CD4-positive, alpha-beta memory T cell (primary cell): ENCODE results near the gene LRFN2. TPM values are rescaled to one million over a fixed set of nuclear protein-coding genes. Genes with fewer than 3 reads are reported as not detected.

Experiments
- CTCF ChIA-PET: fragments of 350-600 bp; sonication (Branson Sonifier 250); formaldehyde crosslinking; loops from one replicate; lab custom pipeline; 2021; ENCODE audit warnings: inconsistent platforms; ENCODE audit not compliant: partially characterized antibody; lab: Charles Lee
- POLR2A ChIA-PET: fragments of 350-600 bp; sonication (Branson Sonifier 250); formaldehyde crosslinking; loops from one replicate; lab custom pipeline; 2021; ENCODE audit not compliant: partially characterized antibody; lab: Charles Lee
- DNase-seq, 5 donors: peaks; one replicate each; pipeline versions ENCODE4 v3.0.0 to v3.0.0-alpha.2; 2020 to 2022; ENCODE audit warnings: mixed read lengths in 1 of 5
- H3K27ac ChIP-seq: one replicate; pipeline ENCODE4 v1.7.0; 2013; ENCODE audit warnings: low read depth, low read length
- H3K27me3 ChIP-seq: 2 replicates; pipeline ENCODE4 v1.7.0; 2013; ENCODE audit warnings: mild to moderate bottlenecking, low read length, moderate library complexity; ENCODE audit not compliant: insufficient read depth
- H3K36me3 ChIP-seq: 2 replicates; pipeline ENCODE4 v1.7.0; 2013; ENCODE audit warnings: mild to moderate bottlenecking, low read length, moderate library complexity; ENCODE audit not compliant: insufficient read depth
- H3K4me1 ChIP-seq: 2 replicates; pipeline ENCODE4 v1.7.0; 2013; ENCODE audit warnings: mild to moderate bottlenecking, low read length, moderate library complexity; ENCODE audit not compliant: insufficient read depth
- H3K4me3 ChIP-seq, 2 donors: one replicate each; pipeline ENCODE4 v1.7.0; 2013; ENCODE audit warnings: low read length in 2 of 2, mild to moderate bottlenecking in 1 of 2
- H3K9me3 ChIP-seq, 2 donors: one replicate each; pipeline ENCODE4 v1.7.0; 2013; ENCODE audit warnings: low read length in 2 of 2, control low read depth in 1 of 2; ENCODE audit not compliant: control insufficient read depth in 1 of 2
- H3K27ac Mint-ChIP-seq, 7 donors: one replicate each; pipeline ENCODE4 v1.8.0; 2020 to 2021; ENCODE audit warnings: mixed read lengths in 7 of 7, mild to moderate bottlenecking in 6 of 7, inconsistent platforms in 3 of 7, moderate library complexity in 3 of 7
- H3K27me3 Mint-ChIP-seq, 2 donors: one replicate each; pipeline ENCODE4 v1.8.0; 2020 to 2021; ENCODE audit warnings: mixed read lengths in 2 of 2
- H3K36me3 Mint-ChIP-seq, 2 donors: one replicate each; pipeline ENCODE4 v1.8.0; 2020 to 2021; ENCODE audit warnings: mixed read lengths in 2 of 2, inconsistent platforms in 1 of 2, mild to moderate bottlenecking in 1 of 2
- H3K4me1 Mint-ChIP-seq, 4 donors: one replicate each; pipeline ENCODE4 v1.8.0; 2020 to 2021; ENCODE audit warnings: mixed read lengths in 4 of 4, mild to moderate bottlenecking in 1 of 4
- H3K4me3 Mint-ChIP-seq, 8 donors: one replicate each; pipeline ENCODE4 v1.8.0; 2020 to 2021; ENCODE audit warnings: mixed read lengths in 8 of 8, mild to moderate bottlenecking in 7 of 8, moderate library complexity in 6 of 8, inconsistent platforms in 3 of 8
- H3K9me3 Mint-ChIP-seq, 8 donors: one replicate each; pipeline ENCODE4 v1.8.0; 2020 to 2021; ENCODE audit warnings: mixed read lengths in 8 of 8, mild to moderate bottlenecking in 5 of 8, inconsistent platforms in 3 of 8, moderate library complexity in 1 of 8
- intact Hi-C: fragments of 100-400 bp; cut with micrococcal nuclease; formaldehyde crosslinking; loops from one replicate; pipeline ENCODE4 v1.15.1; 2023
- polyA plus RNA-seq, 2 donors: library from polyadenylated mRNA; unstranded; fragments of 300-500 nt; fragmentation: Illumina TruSeq; gene quantifications; one replicate each; pipeline ENCODE4 v1.2.3, GENCODE V29; 2021
- total RNA-seq, 2 experiments: library from RNA; stranded (reverse); gene quantifications; one replicate each; pipeline ENCODE4 v1.2.3, GENCODE V29; 2021

Gene LRFN2
- total and polyA plus RNA-seq, 4 experiments from 2014 or later: 0.17 TPM; not detected in 3

DNA sequence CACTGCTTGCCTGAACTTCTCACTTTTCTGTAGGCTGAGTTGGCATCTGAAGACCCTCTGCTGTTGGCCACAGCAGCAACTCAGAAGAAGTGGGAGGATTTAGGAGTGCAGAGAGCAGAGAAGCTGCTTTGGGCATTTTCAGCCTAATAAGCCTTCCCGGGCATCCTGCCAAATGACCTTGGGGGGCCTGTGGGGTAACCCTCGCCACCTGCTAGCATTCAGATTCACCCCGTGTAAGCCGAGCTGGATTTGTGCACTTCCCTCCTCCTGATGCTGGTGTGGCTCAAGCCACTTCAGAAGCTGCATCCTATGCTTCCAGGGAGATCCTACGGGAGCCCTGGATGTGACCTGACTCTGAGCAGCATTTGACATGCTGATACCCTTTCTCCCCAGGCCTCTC is 114.8 kb downstream of the LRFN2 start:
- Mint-ChIP-seq H3K4me3 (no peak overlapping the region), H3K27me3 (peaks cover 1 to 4% of the 10 kb centered on the region in 2 donors), H3K9me3 (no peaks in the 10 kb centered on the region), H3K4me1 (no peaks in the 10 kb centered on the region), H3K27ac (no peak overlapping the region), H3K36me3 (no peaks in the 10 kb centered on the region)
- intact Hi-C loops: no loop called here
- CTCF ChIA-PET: interaction anchor here (1.3 kb wide), 1 partner anchor 8 kb away, joined by 3 read pairs; no protein-coding TSS in a partner anchor
- DNase-seq: no peak
- Histone ChIP-seq H3K4me3 (no peak overlapping the region), H3K27ac (no peak overlapping the region), H3K27me3 (no peaks in the 10 kb centered on the region), H3K9me3 (no peaks in the 10 kb centered on the region), H3K36me3 (no peaks in the 10 kb centered on the region), H3K4me1 (peaks cover 3% of the 10 kb centered on the region)
- POLR2A ChIA-PET: no interaction called here

DNA sequence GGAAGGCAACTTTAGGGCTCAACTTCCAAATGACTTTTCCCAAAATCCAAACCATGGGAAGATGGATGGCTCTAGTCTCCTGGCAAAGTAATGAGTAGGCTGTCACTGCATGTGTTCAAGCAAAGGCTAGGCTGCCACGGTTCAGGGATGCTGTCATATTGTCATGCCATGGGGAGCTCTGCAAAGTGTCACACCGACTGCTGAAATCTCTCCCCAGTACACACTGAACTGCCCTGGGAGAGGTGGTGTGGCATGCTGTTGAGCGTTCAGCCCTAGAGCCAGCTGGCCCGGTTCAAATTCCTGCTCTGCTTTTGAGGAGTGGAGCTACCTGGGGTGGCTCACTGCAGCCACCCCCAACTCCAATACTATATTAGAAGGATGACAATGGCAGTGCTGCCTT is 115.9 kb downstream of the LRFN2 start:
- POLR2A ChIA-PET: no interaction called here
- CTCF ChIA-PET: interaction anchor here (1.3 kb wide), 1 partner anchor 9 kb away, joined by 3 read pairs; no protein-coding TSS in a partner anchor
- Mint-ChIP-seq H3K27me3 (peaks cover 1 to 2% of the 10 kb centered on the region in 2 donors), H3K4me3 (no peak overlapping the region), H3K27ac (no peak overlapping the region), H3K4me1 (no peaks in the 10 kb centered on the region), H3K9me3 (no peaks in the 10 kb centered on the region), H3K36me3 (no peaks in the 10 kb centered on the region)
- no peaks in the 10 kb centered on the region for H3K36me3 ChIP-seq
- H3K4me3 ChIP-seq: no peak overlapping the region
- intact Hi-C loops: no loop called here
- no peaks in the 10 kb centered on the region for H3K27me3 ChIP-seq
- H3K9me3 ChIP-seq: no peaks in the 10 kb centered on the region
- no peaks in the 10 kb centered on the region for H3K4me1 ChIP-seq
- no peak for DNase-seq
- no peak overlapping the region for H3K27ac ChIP-seq

DNA sequence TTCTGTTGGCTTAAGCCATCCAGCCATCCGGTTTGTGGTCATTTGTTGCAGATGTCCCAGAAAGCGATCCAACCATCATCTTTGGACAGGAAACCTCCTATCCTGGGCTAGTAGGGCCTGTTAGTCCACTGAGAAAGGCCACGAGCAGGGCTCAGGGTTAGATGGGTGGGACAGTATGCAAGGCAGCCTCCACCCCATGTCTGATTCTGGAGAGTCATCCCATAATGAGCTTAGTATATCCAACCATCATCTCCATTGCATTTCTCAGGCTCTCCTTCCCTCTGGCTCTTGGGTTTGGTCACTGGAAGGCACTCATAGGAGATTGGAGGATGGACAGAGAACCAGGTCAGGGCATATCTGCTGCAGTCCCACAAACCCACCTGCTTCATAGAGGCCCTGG is 117.8 kb downstream of the LRFN2 start:
- no peak overlapping the region for H3K27ac ChIP-seq
- Mint-ChIP-seq H3K27ac (no peak overlapping the region), H3K4me1 (no peaks in the 10 kb centered on the region), H3K27me3 (peaks cover 1 to 2% of the 10 kb centered on the region in 2 donors), H3K9me3 (no peaks in the 10 kb centered on the region), H3K36me3 (no peaks in the 10 kb centered on the region), H3K4me3 (no peak overlapping the region)
- H3K4me3 ChIP-seq: no peak overlapping the region
- no peaks in the 10 kb centered on the region for H3K4me1 ChIP-seq
- H3K27me3 ChIP-seq: no peaks in the 10 kb centered on the region
- DNase-seq: no peak
- H3K9me3 ChIP-seq: no peaks in the 10 kb centered on the region
- POLR2A ChIA-PET: no interaction called here
- H3K36me3 ChIP-seq: no peaks in the 10 kb centered on the region
- CTCF ChIA-PET: no interaction called here
- intact Hi-C loops: no loop called here

DNA sequence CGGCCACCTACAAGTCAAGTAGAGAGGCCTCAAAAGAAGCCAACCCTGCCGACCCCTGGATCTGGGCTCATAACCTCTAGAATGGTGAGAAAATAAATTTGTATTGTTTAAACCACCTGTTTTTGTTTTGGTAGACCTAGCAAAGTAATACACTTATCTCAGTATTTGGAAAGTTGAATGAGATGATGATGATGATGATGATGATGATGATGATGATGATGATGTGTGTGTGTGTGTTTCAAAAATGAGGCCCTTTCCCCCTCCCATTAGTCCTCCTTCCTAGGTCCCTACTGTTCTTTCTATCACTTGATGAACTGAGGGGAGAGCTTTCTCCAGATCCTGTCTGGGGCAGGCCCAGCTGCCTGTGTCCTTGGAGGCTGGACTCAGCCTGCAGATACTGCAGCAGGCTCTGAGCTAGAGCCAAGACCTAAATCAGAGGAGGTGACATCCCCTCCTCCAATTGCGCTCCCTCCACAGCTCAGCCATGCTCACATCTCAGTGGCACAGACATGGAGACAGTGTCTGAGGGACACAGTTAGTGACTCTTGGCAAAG is 120.1 kb downstream of the LRFN2 start:
- Histone ChIP-seq H3K27ac (no peak overlapping the region), H3K4me3 (no peak overlapping the region), H3K9me3 (no peaks in the 10 kb centered on the region), H3K27me3 (no peaks in the 10 kb centered on the region), H3K36me3 (no peaks in the 10 kb centered on the region), H3K4me1 (no peaks in the 10 kb centered on the region)
- Mint-ChIP-seq H3K27ac (no peak overlapping the region), H3K4me3 (no peak overlapping the region), H3K9me3 (no peaks in the 10 kb centered on the region), H3K4me1 (peaks cover 0 to 2% (median 0%) of the 10 kb centered on the region in 4 donors), H3K27me3 (peaks cover 0 to 1% of the 10 kb centered on the region in 2 donors), H3K36me3 (no peaks in the 10 kb centered on the region)
- intact Hi-C loops: no loop called here
- no peak for DNase-seq
- ChIA-PET POLR2A (no interaction called here), CTCF (no interaction called here)

DNA sequence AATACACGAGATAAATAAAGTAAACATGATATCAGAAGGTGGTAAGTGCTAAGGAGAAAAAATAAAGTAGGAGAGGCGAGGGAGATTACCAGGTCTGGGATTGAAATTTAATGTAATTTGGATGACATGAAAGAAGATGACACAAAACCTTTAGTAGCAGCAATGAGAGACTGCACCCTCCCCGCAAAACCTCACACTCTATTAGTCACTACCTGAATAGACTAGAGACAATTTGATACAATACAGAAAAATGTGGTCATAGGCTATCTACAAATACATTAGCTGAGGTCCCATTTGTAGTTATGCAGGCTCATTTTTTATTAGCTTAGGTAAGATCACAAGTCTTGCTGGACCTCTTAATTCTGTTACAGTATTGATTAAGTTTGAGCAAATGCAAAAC is 125.5 kb downstream of the LRFN2 start:
- no peak for DNase-seq
- no peak overlapping the region for H3K4me3 Mint-ChIP-seq
- Histone ChIP-seq H3K27me3 (no peaks in the 10 kb centered on the region), H3K4me1 (no peaks in the 10 kb centered on the region), H3K4me3 (no peak overlapping the region), H3K36me3 (no peaks in the 10 kb centered on the region), H3K9me3 (no peaks in the 10 kb centered on the region), H3K27ac (no peak overlapping the region)
- H3K27ac Mint-ChIP-seq: no peak overlapping the region
- H3K9me3 Mint-ChIP-seq: no peaks in the 10 kb centered on the region
- peaks cover 0 to 2% (median 0%) of the 10 kb centered on the region in 4 donors for H3K4me1 Mint-ChIP-seq
- intact Hi-C loops: no loop called here
- no peaks in the 10 kb centered on the region for H3K36me3 Mint-ChIP-seq
- POLR2A ChIA-PET: no interaction called here
- peaks cover 0 to 2% of the 10 kb centered on the region in 2 donors for H3K27me3 Mint-ChIP-seq
- CTCF ChIA-PET: no interaction called here

DNA sequence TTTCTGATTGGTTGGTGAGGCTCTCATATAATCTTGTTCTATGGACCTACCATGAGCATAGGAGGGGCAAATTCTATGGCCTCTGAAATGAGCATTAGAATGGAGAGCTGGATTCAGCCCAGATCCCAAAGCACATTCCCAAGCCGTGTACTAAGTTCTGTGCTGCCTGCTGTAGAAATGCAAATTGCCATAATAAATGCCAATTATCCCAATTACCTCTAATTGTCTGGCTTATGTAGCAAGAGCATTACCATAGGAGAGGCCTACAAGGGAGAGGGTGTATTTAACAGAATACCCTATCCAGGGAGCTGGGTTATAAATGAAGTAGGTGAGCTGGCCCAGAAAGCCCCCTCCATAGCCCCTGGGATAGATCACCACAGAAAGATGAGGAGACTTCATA is 126.8 kb downstream of the LRFN2 start:
- Mint-ChIP-seq H3K4me1 (peaks cover 0 to 2% (median 0%) of the 10 kb centered on the region in 4 donors), H3K9me3 (no peaks in the 10 kb centered on the region), H3K4me3 (no peak overlapping the region), H3K27ac (no peak overlapping the region), H3K36me3 (no peaks in the 10 kb centered on the region), H3K27me3 (peaks cover 0 to 2% of the 10 kb centered on the region in 2 donors)
- H3K27ac ChIP-seq: no peak overlapping the region
- H3K4me1 ChIP-seq: no peaks in the 10 kb centered on the region
- intact Hi-C loops: no loop called here
- DNase-seq: no peak
- ChIA-PET CTCF (no interaction called here), POLR2A (no interaction called here)
- H3K36me3 ChIP-seq: no peaks in the 10 kb centered on the region
- H3K4me3 ChIP-seq: no peak overlapping the region
- no peaks in the 10 kb centered on the region for H3K9me3 ChIP-seq
- no peaks in the 10 kb centered on the region for H3K27me3 ChIP-seq

DNA sequence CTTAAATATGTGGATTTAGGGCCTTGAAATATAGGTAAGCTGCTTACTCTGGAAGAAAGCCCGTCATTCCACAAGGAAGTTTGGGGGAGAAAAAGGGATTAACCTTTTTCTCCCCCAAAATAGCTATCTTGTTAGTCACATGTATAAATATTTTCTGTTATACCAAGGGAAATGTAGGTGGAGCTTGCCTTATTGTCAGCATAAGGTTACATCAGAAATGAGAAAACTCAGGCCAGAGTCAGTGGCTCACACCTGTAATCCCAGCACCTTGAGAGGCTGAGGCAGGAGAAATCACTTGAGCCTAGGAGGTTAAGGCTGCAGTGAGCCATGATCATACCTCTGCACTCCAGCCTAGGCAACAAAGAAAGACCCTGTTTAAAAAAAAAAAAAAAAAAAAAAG is 129.9 kb downstream of the LRFN2 start:
- intact Hi-C loops: no loop called here
- CTCF ChIA-PET: no interaction called here
- H3K4me3 ChIP-seq: no peak overlapping the region
- Mint-ChIP-seq H3K36me3 (no peaks in the 10 kb centered on the region), H3K9me3 (no peaks in the 10 kb centered on the region), H3K4me1 (no peaks in the 10 kb centered on the region), H3K27me3 (peaks cover 2 to 6% of the 10 kb centered on the region in 2 donors), H3K4me3 (no peak overlapping the region), H3K27ac (no peak overlapping the region)
- H3K27me3 ChIP-seq: no peaks in the 10 kb centered on the region
- no peak overlapping the region for H3K27ac ChIP-seq
- H3K4me1 ChIP-seq: no peaks in the 10 kb centered on the region
- H3K9me3 ChIP-seq: no peaks in the 10 kb centered on the region
- no peak for DNase-seq
- POLR2A ChIA-PET: no interaction called here
- no peaks in the 10 kb centered on the region for H3K36me3 ChIP-seq
